ENCODE data around the gene MEP1B. TPM values are rescaled to one million over a fixed set of nuclear protein-coding genes. Genes with fewer than 3 reads are reported as not detected.
A peak's percentile ranks its signal among the peaks of the same experiment; 100 is the strongest.
"Not testable (repeated sequence)": the region's sequence is repeated elsewhere in the genome, so short reads cannot be mapped to it uniquely, and the experiment has no call there.

Gene MEP1B
- total RNA-seq, 3 donors from 2014 or later (not counting 1 experiment from before 2014, with no cell fraction given): not detected

GRCh38 chr18:32156855-32157254, 33.0 kb upstream of the MEP1B start:
- H3K4me1 ChIP-seq (ENCODE audit: control insufficient read depth, insufficient read depth, low read length): peaks cover 9% of the 10 kb centered on the region
- Mint-ChIP-seq H3K9me3 (no peaks in the 10 kb centered on the region), H3K4me1 (peaks cover 8% of the 10 kb centered on the region in 2 donors), H3K4me3 (no peak overlapping the region), H3K36me3 (no peaks in the 10 kb centered on the region), H3K27me3 (ENCODE audit: low read depth in 2 of 2) (no peaks in the 10 kb centered on the region), H3K27ac (no peak overlapping the region)
- H3K4me3 ChIP-seq (ENCODE audit: low read length): no peak overlapping the region
- no peaks in the 10 kb centered on the region for H3K36me3 ChIP-seq (ENCODE audit: control insufficient read depth, insufficient read depth, low read length)
- ATAC-seq (no peak), DNase-seq (no peak)
- no peaks in the 10 kb centered on the region for H3K27me3 ChIP-seq (ENCODE audit: control insufficient read depth, insufficient read depth, low read length)
- H3K9me3 ChIP-seq (ENCODE audit: control insufficient read depth, insufficient read depth, low read length): no peaks in the 10 kb centered on the region
- intact Hi-C loops (cut with micrococcal nuclease): no loop called here
- no peak overlapping the region for H3K27ac ChIP-seq (ENCODE audit: low read length)
- no peak for TF ChIP-seq CTCF (IDR thresholded peaks at IDR 0.05)

GRCh38 chr18:32157580-32157979, 32.3 kb upstream of the MEP1B start:
- Mint-ChIP-seq H3K27me3 (ENCODE audit: low read depth in 2 of 2) (no peaks in the 10 kb centered on the region), H3K36me3 (no peaks in the 10 kb centered on the region), H3K27ac (peak overlapping the region in 1 of 2 donors; percentile 53), H3K9me3 (no peaks in the 10 kb centered on the region), H3K4me3 (peak overlapping the region; percentile 74), H3K4me1 (peaks cover 8% of the 10 kb centered on the region in 2 donors)
- TF ChIP-seq CTCF (IDR thresholded peaks at IDR 0.05): no peak
- peaks cover 9% of the 10 kb centered on the region for H3K4me1 ChIP-seq (ENCODE audit: control insufficient read depth, insufficient read depth, low read length)
- ATAC-seq (no peak), DNase-seq (no peak)
- no peaks in the 10 kb centered on the region for H3K27me3 ChIP-seq (ENCODE audit: control insufficient read depth, insufficient read depth, low read length)
- WGBS (ENCODE audit: insufficient coverage): 83% methylated on average over 5 of the region's 5 CpGs
- intact Hi-C loops (cut with micrococcal nuclease): no loop called here
- no peak overlapping the region for H3K27ac ChIP-seq (ENCODE audit: low read length)
- H3K36me3 ChIP-seq (ENCODE audit: control insufficient read depth, insufficient read depth, low read length): no peaks in the 10 kb centered on the region
- no peak overlapping the region for H3K4me3 ChIP-seq (ENCODE audit: low read length)
- H3K9me3 ChIP-seq (ENCODE audit: control insufficient read depth, insufficient read depth, low read length): no peaks in the 10 kb centered on the region

GRCh38 chr18:32158108-32158624, 31.7 kb upstream of the MEP1B start:
- peak; percentile 58 to 89 for DNase-seq
- peak; percentile 83 to 93 (median 93) for ATAC-seq
- Histone ChIP-seq H3K27me3 (ENCODE audit: control insufficient read depth, insufficient read depth, low read length) (no peaks in the 10 kb centered on the region), H3K4me3 (ENCODE audit: low read length) (peak overlapping the region; percentile 29), H3K36me3 (ENCODE audit: control insufficient read depth, insufficient read depth, low read length) (no peaks in the 10 kb centered on the region), H3K4me1 (ENCODE audit: control insufficient read depth, insufficient read depth, low read length) (peaks cover 9% of the 10 kb centered on the region), H3K9me3 (ENCODE audit: control insufficient read depth, insufficient read depth, low read length) (no peaks in the 10 kb centered on the region), H3K27ac (ENCODE audit: low read length) (no peak overlapping the region)
- H3K4me3 Mint-ChIP-seq: peak overlapping the region; percentile 74
- peak overlapping the region in 1 of 2 donors; percentile 53 for H3K27ac Mint-ChIP-seq
- 8% methylated on average over 22 of the region's 22 CpGs for WGBS (ENCODE audit: insufficient coverage)
- no peaks in the 10 kb centered on the region for H3K36me3 Mint-ChIP-seq
- intact Hi-C loops (cut with micrococcal nuclease): loop anchor here (1.0 kb wide), 1 partner anchor 394 kb away; no protein-coding TSS in a partner anchor
- no peaks in the 10 kb centered on the region for H3K27me3 Mint-ChIP-seq (ENCODE audit: low read depth in 2 of 2)
- peaks cover 8% of the 10 kb centered on the region in 2 donors for H3K4me1 Mint-ChIP-seq
- no peaks in the 10 kb centered on the region for H3K9me3 Mint-ChIP-seq
- TF ChIP-seq CTCF (IDR thresholded peaks at IDR 0.05): peak; percentile 87

- H3K9me3 Mint-ChIP-seq; DNase-seq; H3K4me1 Mint-ChIP-seq; H3K4me1 ChIP-seq (ENCODE audit: control insufficient read depth, insufficient read depth, low read length); ATAC-seq; H3K27me3 Mint-ChIP-seq (ENCODE audit: low read depth in 2 of 2); H3K4me3 ChIP-seq (ENCODE audit: low read length); H3K27ac ChIP-seq (ENCODE audit: low read length); H3K9me3 ChIP-seq (ENCODE audit: control insufficient read depth, insufficient read depth, low read length); H3K36me3 ChIP-seq (ENCODE audit: control insufficient read depth, insufficient read depth, low read length); H3K27ac Mint-ChIP-seq; H3K27me3 ChIP-seq (ENCODE audit: control insufficient read depth, insufficient read depth, low read length); H3K36me3 Mint-ChIP-seq: not testable (repeated sequence)
- WGBS (ENCODE audit: insufficient coverage): 96% methylated on average over 8 of the region's 9 CpGs
- peak overlapping the region; percentile 74 for H3K4me3 Mint-ChIP-seq
- intact Hi-C loops (cut with micrococcal nuclease): loop anchor here (1.0 kb wide), 1 partner anchor 394 kb away; no protein-coding TSS in a partner anchor
Observed at GRCh38 chr18:32158631-32159030, 31.2 kb upstream of the MEP1B start.

Data from natural killer cell (primary cell).